Endometrial microvascular endothelial cells (primary cell): ENCODE measurements around the gene CAMSAP3. TPM values are rescaled to one million over a fixed set of nuclear protein-coding genes. Genes with fewer than 3 reads are reported as not detected.

Source experiments
- in situ Hi-C: cut with HindIII; loops from 2 replicates; pipeline ENCODE4 v1.10.0; 2017; ENCODE audit warnings: low sequenced_read_pairs, low pct_unique_long_range_greater_than_20kb; ENCODE audit errors: inconsistent ontology term
- total RNA-seq: library from RNA; depleted of rRNA; stranded (reverse); fragments of >200 nt; gene quantifications from one replicate; pipeline ENCODE4 v1.2.3, GENCODE V29; 2015; ENCODE audit errors: inconsistent ontology term

The CAMSAP3 gene
- total RNA-seq, 1 donor from 2014 or later = not detected

GRCh38 chr19:7623725-7624603, 28.3 kb downstream of the CAMSAP3 start:
- in situ Hi-C loops = no loop called here

- in situ Hi-C loops = no loop called here
Measured at GRCh38 chr19:7624810-7625209, 29.1 kb downstream of the CAMSAP3 start.

- in situ Hi-C loops = no loop called here
Measured at GRCh38 chr19:7625763-7626372, 30.2 kb downstream of the CAMSAP3 start.

GRCh38 chr19:7627166-7627565, 31.5 kb downstream of the CAMSAP3 start:
- in situ Hi-C loops = no loop called here

- in situ Hi-C loops = no loop called here
Measured at GRCh38 chr19:7628589-7629311, 33.1 kb downstream of the CAMSAP3 start.

GRCh38 chr19:7629347-7630054, 33.8 kb downstream of the CAMSAP3 start, which contains the start of the genes PET100 and XAB2:
Gene PET100, plus strand, starts transcription at chr19:7629793. Its CDS starts 41 bp downstream, at chr19:7629834.
Gene XAB2, minus strand, starts transcription at chr19:7629545. Its CDS starts 18 bp downstream, at chr19:7629527.
- in situ Hi-C loops = no loop called here

GRCh38 chr19:7631577-7631976, 35.9 kb downstream of the CAMSAP3 start:
- in situ Hi-C loops = no loop called here

GRCh38 chr19:7632340-7633203, 36.9 kb downstream of the CAMSAP3 start:
- in situ Hi-C loops = no loop called here

GRCh38 chr19:7633698-7634097, 38.0 kb downstream of the CAMSAP3 start, which contains the start of gene PCP2:
Gene PCP2, minus strand, starts transcription at chr19:7633719. Its CDS starts 262 bp downstream, at chr19:7633457.
- in situ Hi-C loops = no loop called here

- in situ Hi-C loops = no loop called here
Measured at GRCh38 chr19:7635670-7636069, 40.0 kb downstream of the CAMSAP3 start.

- in situ Hi-C loops = no loop called here
Measured at GRCh38 chr19:7636317-7636690, 40.6 kb downstream of the CAMSAP3 start.

GRCh38 chr19:7636691-7637373, 41.2 kb downstream of the CAMSAP3 start, which contains the start of gene STXBP2:
Gene STXBP2, plus strand, starts transcription at chr19:7637110. Its CDS starts 40 bp downstream, at chr19:7637150.
- in situ Hi-C loops = no loop called here

- in situ Hi-C loops = no loop called here
Measured at GRCh38 chr19:7637374-7638256, 42.0 kb downstream of the CAMSAP3 start.

- in situ Hi-C loops = no loop called here
Measured at GRCh38 chr19:7638802-7639465, 43.3 kb downstream of the CAMSAP3 start.

- in situ Hi-C loops = no loop called here
Measured at GRCh38 chr19:7639863-7640348, 44.2 kb downstream of the CAMSAP3 start.

GRCh38 chr19:7640803-7641202, 45.1 kb downstream of the CAMSAP3 start:
- in situ Hi-C loops = no loop called here
